Measurements from ENCODE around the gene NAA20. TPM values are rescaled to one million over a fixed set of nuclear protein-coding genes. Genes with fewer than 3 reads are reported as not detected.

The NAA20 gene
- total RNA-seq, 1 donor from 2014 or later, result 46.2 TPM

DNA sequence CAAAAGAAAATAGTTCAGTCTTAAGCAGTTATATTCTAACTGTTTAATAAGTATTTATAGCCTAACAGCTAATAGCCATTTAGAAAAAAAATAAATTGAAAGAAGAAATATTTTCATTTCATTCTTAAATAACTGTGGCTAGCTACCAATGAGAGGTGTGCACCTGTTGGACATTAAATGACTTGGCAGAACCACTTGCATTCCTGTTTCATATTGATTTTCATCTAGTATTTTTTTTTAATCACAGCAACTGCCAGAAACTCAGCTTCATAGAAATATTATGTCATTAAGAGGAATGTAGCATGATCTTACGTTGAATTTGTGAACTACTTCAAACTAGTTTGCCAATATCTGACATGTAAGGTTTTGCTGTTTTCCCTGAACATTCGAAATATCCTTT is 10.1 kb downstream of the NAA20 start:
- Mint-ChIP-seq H3K27ac (ENCODE audit: unreplicated experiment) (peak overlapping the region; percentile 65), H3K36me3 (ENCODE audit: low read depth) (peaks cover 6% of the 10 kb centered on the region), H3K9me3 (ENCODE audit: low read depth) (no peaks in the 10 kb centered on the region), H3K4me1 (ENCODE audit: low read depth) (peaks cover 28% of the 10 kb centered on the region), H3K27me3 (ENCODE audit: low read depth) (no peaks in the 10 kb centered on the region), H3K4me3 (ENCODE audit: unreplicated experiment) (no peak overlapping the region)
- no peak for DNase-seq (ENCODE audit: low spot score)
- TF ChIP-seq, protein P1, sequence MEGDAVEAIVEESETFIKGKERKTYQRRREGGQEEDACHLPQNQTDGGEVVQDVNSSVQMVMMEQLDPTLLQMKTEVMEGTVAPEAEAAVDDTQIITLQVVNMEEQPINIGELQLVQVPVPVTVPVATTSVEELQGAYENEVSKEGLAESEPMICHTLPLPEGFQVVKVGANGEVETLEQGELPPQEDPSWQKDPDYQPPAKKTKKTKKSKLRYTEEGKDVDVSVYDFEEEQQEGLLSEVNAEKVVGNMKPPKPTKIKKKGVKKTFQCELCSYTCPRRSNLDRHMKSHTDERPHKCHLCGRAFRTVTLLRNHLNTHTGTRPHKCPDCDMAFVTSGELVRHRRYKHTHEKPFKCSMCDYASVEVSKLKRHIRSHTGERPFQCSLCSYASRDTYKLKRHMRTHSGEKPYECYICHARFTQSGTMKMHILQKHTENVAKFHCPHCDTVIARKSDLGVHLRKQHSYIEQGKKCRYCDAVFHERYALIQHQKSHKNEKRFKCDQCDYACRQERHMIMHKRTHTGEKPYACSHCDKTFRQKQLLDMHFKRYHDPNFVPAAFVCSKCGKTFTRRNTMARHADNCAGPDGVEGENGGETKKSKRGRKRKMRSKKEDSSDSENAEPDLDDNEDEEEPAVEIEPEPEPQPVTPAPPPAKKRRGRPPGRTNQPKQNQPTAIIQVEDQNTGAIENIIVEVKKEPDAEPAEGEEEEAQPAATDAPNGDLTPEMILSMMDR (IDR thresholded peaks at IDR 0.05), result no peak

DNA sequence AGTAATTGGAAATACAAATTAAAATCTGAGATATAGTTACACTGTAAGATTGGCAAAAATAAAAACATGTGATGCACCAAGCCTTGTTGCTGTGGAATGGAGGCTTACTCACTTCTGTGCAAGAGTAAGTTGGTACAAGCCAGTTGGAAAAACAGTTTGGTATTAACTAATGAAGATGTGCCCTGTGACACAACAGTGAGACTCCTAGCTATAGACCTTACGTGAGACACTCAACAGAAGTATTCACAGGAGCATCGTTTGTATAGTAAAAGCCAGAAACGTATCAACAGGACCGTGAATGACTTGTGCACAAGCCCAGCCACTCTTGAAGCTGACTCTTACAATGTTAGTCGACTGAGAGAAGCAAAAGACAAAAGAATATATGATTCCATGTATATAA is 14.6 kb downstream of the NAA20 start:
- DNase-seq (ENCODE audit: low spot score), result no peak
- Mint-ChIP-seq H3K27ac (ENCODE audit: unreplicated experiment) (no peak overlapping the region), H3K9me3 (ENCODE audit: low read depth) (no peaks in the 10 kb centered on the region), H3K36me3 (ENCODE audit: low read depth) (peaks cover 18% of the 10 kb centered on the region), H3K4me1 (ENCODE audit: low read depth) (peaks cover 6% of the 10 kb centered on the region), H3K4me3 (ENCODE audit: unreplicated experiment) (no peak overlapping the region), H3K27me3 (ENCODE audit: low read depth) (no peaks in the 10 kb centered on the region)
- TF ChIP-seq, protein P1 (IDR thresholded peaks at IDR 0.05), result no peak

- H3K27me3 Mint-ChIP-seq (ENCODE audit: low read depth), result no peaks in the 10 kb centered on the region
- H3K4me3 Mint-ChIP-seq (ENCODE audit: unreplicated experiment), result no peak overlapping the region
- no peak overlapping the region for H3K27ac Mint-ChIP-seq (ENCODE audit: unreplicated experiment)
- DNase-seq (ENCODE audit: low spot score), result no peak
- H3K9me3 Mint-ChIP-seq (ENCODE audit: low read depth), result no peaks in the 10 kb centered on the region
- peaks cover 25% of the 10 kb centered on the region for H3K36me3 Mint-ChIP-seq (ENCODE audit: low read depth)
- H3K4me1 Mint-ChIP-seq (ENCODE audit: low read depth), result peaks cover 18% of the 10 kb centered on the region
- TF ChIP-seq, protein P1 (IDR thresholded peaks at IDR 0.05), result no peak
Observed at GRCh38 chr20:20034486-20034885, 17.3 kb downstream of the NAA20 start.

- Mint-ChIP-seq H3K36me3 (ENCODE audit: low read depth) (peaks cover 30% of the 10 kb centered on the region), H3K4me1 (ENCODE audit: low read depth) (peaks cover 18% of the 10 kb centered on the region), H3K9me3 (ENCODE audit: low read depth) (no peaks in the 10 kb centered on the region), H3K4me3 (ENCODE audit: unreplicated experiment) (no peak overlapping the region), H3K27ac (ENCODE audit: unreplicated experiment) (peak overlapping the region; percentile 5), H3K27me3 (ENCODE audit: low read depth) (no peaks in the 10 kb centered on the region)
- TF ChIP-seq, protein P1 (IDR thresholded peaks at IDR 0.05), result no peak
- no peak for DNase-seq (ENCODE audit: low spot score)
Observed at GRCh38 chr20:20036756-20037155, 19.6 kb downstream of the NAA20 start.

DNA sequence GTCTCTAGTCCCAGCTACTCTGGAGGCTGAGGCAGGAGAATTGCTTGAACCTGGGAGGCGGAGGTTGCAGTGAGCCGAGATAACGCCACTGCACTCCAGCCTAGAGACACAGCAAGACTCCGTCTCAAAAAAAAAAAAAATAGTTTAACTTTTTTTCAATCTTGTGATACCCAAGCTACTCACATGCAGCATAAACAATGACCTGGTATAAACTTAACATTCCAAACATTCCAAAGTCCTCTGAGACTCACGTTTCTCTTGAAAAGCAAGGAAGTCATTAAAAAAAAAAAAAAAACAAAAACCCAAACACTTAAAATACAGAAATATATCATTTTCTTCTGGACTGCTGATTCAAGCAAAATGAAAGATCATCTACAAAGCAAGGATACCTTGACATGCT is 20.8 kb downstream of the NAA20 start:
- Mint-ChIP-seq H3K9me3 (ENCODE audit: low read depth) (no peaks in the 10 kb centered on the region), H3K36me3 (ENCODE audit: low read depth) (peaks cover 29% of the 10 kb centered on the region), H3K27ac (ENCODE audit: unreplicated experiment) (peak overlapping the region; percentile 87), H3K4me3 (ENCODE audit: unreplicated experiment) (no peak overlapping the region), H3K4me1 (ENCODE audit: low read depth) (peaks cover 18% of the 10 kb centered on the region), H3K27me3 (ENCODE audit: low read depth) (no peaks in the 10 kb centered on the region)
- no peak for DNase-seq (ENCODE audit: low spot score)
- TF ChIP-seq, protein P1 (IDR thresholded peaks at IDR 0.05), result no peak
